ENCODE data around the gene SOD1. TPM values are rescaled to one million over a fixed set of nuclear protein-coding genes. Genes with fewer than 3 reads are reported as not detected.
"Not testable (repeated sequence)": the region's sequence is repeated elsewhere in the genome, so short reads cannot be mapped to it uniquely, and the experiment has no call there.

Gene SOD1
- total RNA-seq, 1 donor from 2014 or later = 188 TPM

GRCh38 chr21:31644643-31645042 lies 14.8 kb upstream of the SOD1 start:
- Mint-ChIP-seq H3K27ac (ENCODE audit: unreplicated experiment) (no peak overlapping the region), H3K27me3 (ENCODE audit: low read depth) (no peaks in the 10 kb centered on the region), H3K9me3 (ENCODE audit: low read depth) (peaks cover 2% of the 10 kb centered on the region), H3K36me3 (ENCODE audit: low read depth) (no peaks in the 10 kb centered on the region), H3K4me1 (ENCODE audit: low read depth) (no peaks in the 10 kb centered on the region), H3K4me3 (ENCODE audit: unreplicated experiment) (no peak overlapping the region)
- TF ChIP-seq CTCF (IDR thresholded peaks at IDR 0.05) = no peak
- no peak for DNase-seq (ENCODE audit: low spot score)

- Mint-ChIP-seq H3K27me3 (ENCODE audit: low read depth) (no peaks in the 10 kb centered on the region), H3K4me3 (ENCODE audit: unreplicated experiment) (no peak overlapping the region), H3K4me1 (ENCODE audit: low read depth) (no peaks in the 10 kb centered on the region), H3K36me3 (ENCODE audit: low read depth) (no peaks in the 10 kb centered on the region), H3K27ac (ENCODE audit: unreplicated experiment) (no peak overlapping the region), H3K9me3 (ENCODE audit: low read depth) (peaks cover 7% of the 10 kb centered on the region)
- DNase-seq (ENCODE audit: low spot score) = no peak
- TF ChIP-seq CTCF (IDR thresholded peaks at IDR 0.05) = no peak
Observed at GRCh38 chr21:31647650-31648049, 11.8 kb upstream of the SOD1 start.

GRCh38 chr21:31650930-31651329 lies 8.6 kb upstream of the SOD1 start:
- no peak for TF ChIP-seq CTCF (IDR thresholded peaks at IDR 0.05)
- no peak overlapping the region for H3K27ac Mint-ChIP-seq (ENCODE audit: unreplicated experiment)
- no peaks in the 10 kb centered on the region for H3K36me3 Mint-ChIP-seq (ENCODE audit: low read depth)
- no peaks in the 10 kb centered on the region for H3K4me1 Mint-ChIP-seq (ENCODE audit: low read depth)
- no peak for DNase-seq (ENCODE audit: low spot score)
- H3K27me3 Mint-ChIP-seq (ENCODE audit: low read depth) = no peaks in the 10 kb centered on the region
- H3K4me3 Mint-ChIP-seq (ENCODE audit: unreplicated experiment) = no peak overlapping the region
- H3K9me3 Mint-ChIP-seq (ENCODE audit: low read depth) = peaks cover 7% of the 10 kb centered on the region

GRCh38 chr21:31651491-31651890 lies 8.0 kb upstream of the SOD1 start:
- H3K4me1 Mint-ChIP-seq (ENCODE audit: low read depth); H3K36me3 Mint-ChIP-seq (ENCODE audit: low read depth); H3K27me3 Mint-ChIP-seq (ENCODE audit: low read depth): not testable (repeated sequence)

GRCh38 chr21:31654340-31654739 lies 5.2 kb upstream of the SOD1 start:
- TF ChIP-seq CTCF (IDR thresholded peaks at IDR 0.05) = no peak
- no peak for DNase-seq (ENCODE audit: low spot score)
- peaks cover 7% of the 10 kb centered on the region for H3K9me3 Mint-ChIP-seq (ENCODE audit: low read depth)
- H3K36me3 Mint-ChIP-seq (ENCODE audit: low read depth) = no peaks in the 10 kb centered on the region
- H3K27ac Mint-ChIP-seq (ENCODE audit: unreplicated experiment) = no peak overlapping the region
- no peaks in the 10 kb centered on the region for H3K27me3 Mint-ChIP-seq (ENCODE audit: low read depth)
- peaks cover 4% of the 10 kb centered on the region for H3K4me1 Mint-ChIP-seq (ENCODE audit: low read depth)
- H3K4me3 Mint-ChIP-seq (ENCODE audit: unreplicated experiment) = no peak overlapping the region

More at GRCh38 chr21:31651491-31651890, 8.0 kb upstream of the SOD1 start:
- DNase-seq (ENCODE audit: low spot score); H3K9me3 Mint-ChIP-seq (ENCODE audit: low read depth); H3K4me3 Mint-ChIP-seq (ENCODE audit: unreplicated experiment); H3K27ac Mint-ChIP-seq (ENCODE audit: unreplicated experiment): not testable (repeated sequence)

- H3K4me3 Mint-ChIP-seq (ENCODE audit: unreplicated experiment); H3K4me1 Mint-ChIP-seq (ENCODE audit: low read depth); H3K36me3 Mint-ChIP-seq (ENCODE audit: low read depth); H3K27me3 Mint-ChIP-seq (ENCODE audit: low read depth); H3K9me3 Mint-ChIP-seq (ENCODE audit: low read depth); DNase-seq (ENCODE audit: low spot score); H3K27ac Mint-ChIP-seq (ENCODE audit: unreplicated experiment): not testable (repeated sequence)
Observed at GRCh38 chr21:31654821-31655580, 4.5 kb upstream of the SOD1 start.
